ENCODE measurements around the gene ATP6AP1. TPM values are rescaled to one million over a fixed set of nuclear protein-coding genes. Genes with fewer than 3 reads are reported as not detected.

The ATP6AP1 gene
- total RNA-seq, 3 donors from 2014 or later (not counting 1 experiment from before 2014, with no cell fraction given) = 62.4 to 71.7 (median 65.9) TPM

GRCh38 chrX:154470434-154470833 is 42.0 kb downstream of the ATP6AP1 start:
- WGBS (ENCODE audit: insufficient coverage) = 94% methylated on average over 14 of the region's 14 CpGs
- H3K9me3 ChIP-seq (ENCODE audit: control insufficient read depth, insufficient read depth, low read length) = no peaks in the 10 kb centered on the region
- H3K4me1 ChIP-seq (ENCODE audit: control insufficient read depth, insufficient read depth, low read length) = no peaks in the 10 kb centered on the region
- no peak overlapping the region for H3K4me3 Mint-ChIP-seq
- H3K36me3 ChIP-seq (ENCODE audit: control insufficient read depth, insufficient read depth, low read length) = peaks cover 16% of the 10 kb centered on the region
- intact Hi-C loops (cut with micrococcal nuclease) = no loop called here
- H3K4me3 ChIP-seq (ENCODE audit: low read length) = no peak overlapping the region
- ATAC-seq (no peak), DNase-seq (no peak)
- H3K27me3 ChIP-seq (ENCODE audit: control insufficient read depth, insufficient read depth, low read length) = no peaks in the 10 kb centered on the region
- H3K27me3 Mint-ChIP-seq (ENCODE audit: low read depth in 2 of 2) = no peaks in the 10 kb centered on the region
- TF ChIP-seq CTCF (IDR thresholded peaks at IDR 0.05) = no peak
- no peak overlapping the region for H3K27ac ChIP-seq (ENCODE audit: low read length)
- no peaks in the 10 kb centered on the region for H3K9me3 Mint-ChIP-seq
- no peaks in the 10 kb centered on the region for H3K36me3 Mint-ChIP-seq
- no peak overlapping the region for H3K27ac Mint-ChIP-seq
- no peaks in the 10 kb centered on the region for H3K4me1 Mint-ChIP-seq

GRCh38 chrX:154470914-154471568 is 42.6 kb downstream of the ATP6AP1 start:
- no peak overlapping the region for H3K27ac ChIP-seq (ENCODE audit: low read length)
- H3K36me3 ChIP-seq (ENCODE audit: control insufficient read depth, insufficient read depth, low read length) = peaks cover 16% of the 10 kb centered on the region
- Mint-ChIP-seq H3K27ac (no peak overlapping the region), H3K36me3 (no peaks in the 10 kb centered on the region), H3K4me3 (no peak overlapping the region), H3K9me3 (no peaks in the 10 kb centered on the region), H3K27me3 (ENCODE audit: low read depth in 2 of 2) (no peaks in the 10 kb centered on the region), H3K4me1 (no peaks in the 10 kb centered on the region)
- DNase-seq (no peak), ATAC-seq (no peak)
- no peak overlapping the region for H3K4me3 ChIP-seq (ENCODE audit: low read length)
- H3K9me3 ChIP-seq (ENCODE audit: control insufficient read depth, insufficient read depth, low read length) = no peaks in the 10 kb centered on the region
- H3K4me1 ChIP-seq (ENCODE audit: control insufficient read depth, insufficient read depth, low read length) = no peaks in the 10 kb centered on the region
- intact Hi-C loops (cut with micrococcal nuclease) = no loop called here
- H3K27me3 ChIP-seq (ENCODE audit: control insufficient read depth, insufficient read depth, low read length) = no peaks in the 10 kb centered on the region
- no peak for TF ChIP-seq CTCF (IDR thresholded peaks at IDR 0.05)
- 91% methylated on average over 23 of the region's 23 CpGs for WGBS (ENCODE audit: insufficient coverage)

DNA sequence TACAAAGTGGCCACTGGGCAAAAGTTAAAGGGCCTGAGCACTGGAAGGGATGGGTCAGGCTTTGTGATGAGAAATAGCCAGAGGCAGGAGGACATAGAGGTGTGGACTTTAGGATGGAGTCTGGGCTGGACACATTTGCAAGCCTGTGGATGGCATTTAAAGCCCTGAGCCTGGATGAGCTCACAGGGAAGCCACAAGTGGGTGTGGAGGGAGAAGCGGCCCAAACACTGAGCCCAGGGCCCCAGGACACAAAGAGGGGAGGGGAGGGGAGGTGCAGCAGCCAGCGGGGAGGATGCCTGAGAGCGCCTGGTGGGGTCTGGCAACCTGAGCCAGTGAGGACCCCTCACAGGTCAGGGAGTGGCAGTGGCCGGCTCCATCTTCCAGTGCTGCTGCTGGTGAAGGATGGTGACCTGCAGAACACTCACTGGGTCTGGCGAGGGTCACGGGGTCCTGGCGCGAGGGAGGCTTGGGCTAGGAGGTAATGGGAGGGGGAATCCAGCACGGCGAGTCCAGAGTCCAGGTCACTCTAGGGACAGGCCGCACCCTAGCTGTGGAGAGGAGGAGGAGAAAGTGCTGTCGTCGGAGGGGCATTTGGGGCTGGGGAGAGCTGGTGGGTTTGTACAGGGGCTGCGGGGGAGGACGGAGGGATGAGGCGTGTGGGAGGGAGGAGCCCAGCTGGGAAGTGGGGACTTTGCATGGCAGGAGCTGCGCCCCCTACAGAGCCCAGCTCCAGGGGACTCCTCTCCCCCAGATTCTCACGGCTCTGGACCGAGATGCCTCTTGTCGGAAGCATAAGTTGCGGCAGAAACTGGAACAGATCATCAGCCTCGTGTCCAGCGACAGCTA is 43.6 kb downstream of the ATP6AP1 start:
- Histone ChIP-seq H3K27me3 (ENCODE audit: control insufficient read depth, insufficient read depth, low read length) (no peaks in the 10 kb centered on the region), H3K27ac (ENCODE audit: low read length) (no peak overlapping the region), H3K4me3 (ENCODE audit: low read length) (no peak overlapping the region), H3K36me3 (ENCODE audit: control insufficient read depth, insufficient read depth, low read length) (peaks cover 10% of the 10 kb centered on the region), H3K9me3 (ENCODE audit: control insufficient read depth, insufficient read depth, low read length) (no peaks in the 10 kb centered on the region), H3K4me1 (ENCODE audit: control insufficient read depth, insufficient read depth, low read length) (no peaks in the 10 kb centered on the region)
- no peak overlapping the region for H3K27ac Mint-ChIP-seq
- H3K9me3 Mint-ChIP-seq = no peaks in the 10 kb centered on the region
- H3K36me3 Mint-ChIP-seq = no peaks in the 10 kb centered on the region
- H3K27me3 Mint-ChIP-seq (ENCODE audit: low read depth in 2 of 2) = no peaks in the 10 kb centered on the region
- intact Hi-C loops (cut with micrococcal nuclease) = no loop called here
- no peak for ATAC-seq
- DNase-seq = no peak
- no peak overlapping the region for H3K4me3 Mint-ChIP-seq
- TF ChIP-seq CTCF (IDR thresholded peaks at IDR 0.05) = no peak
- WGBS (ENCODE audit: insufficient coverage) = 94% methylated on average over 22 of the region's 23 CpGs
- no peaks in the 10 kb centered on the region for H3K4me1 Mint-ChIP-seq
